Measurements from ENCODE around the gene DGKI.

DGKI gene

DNA sequence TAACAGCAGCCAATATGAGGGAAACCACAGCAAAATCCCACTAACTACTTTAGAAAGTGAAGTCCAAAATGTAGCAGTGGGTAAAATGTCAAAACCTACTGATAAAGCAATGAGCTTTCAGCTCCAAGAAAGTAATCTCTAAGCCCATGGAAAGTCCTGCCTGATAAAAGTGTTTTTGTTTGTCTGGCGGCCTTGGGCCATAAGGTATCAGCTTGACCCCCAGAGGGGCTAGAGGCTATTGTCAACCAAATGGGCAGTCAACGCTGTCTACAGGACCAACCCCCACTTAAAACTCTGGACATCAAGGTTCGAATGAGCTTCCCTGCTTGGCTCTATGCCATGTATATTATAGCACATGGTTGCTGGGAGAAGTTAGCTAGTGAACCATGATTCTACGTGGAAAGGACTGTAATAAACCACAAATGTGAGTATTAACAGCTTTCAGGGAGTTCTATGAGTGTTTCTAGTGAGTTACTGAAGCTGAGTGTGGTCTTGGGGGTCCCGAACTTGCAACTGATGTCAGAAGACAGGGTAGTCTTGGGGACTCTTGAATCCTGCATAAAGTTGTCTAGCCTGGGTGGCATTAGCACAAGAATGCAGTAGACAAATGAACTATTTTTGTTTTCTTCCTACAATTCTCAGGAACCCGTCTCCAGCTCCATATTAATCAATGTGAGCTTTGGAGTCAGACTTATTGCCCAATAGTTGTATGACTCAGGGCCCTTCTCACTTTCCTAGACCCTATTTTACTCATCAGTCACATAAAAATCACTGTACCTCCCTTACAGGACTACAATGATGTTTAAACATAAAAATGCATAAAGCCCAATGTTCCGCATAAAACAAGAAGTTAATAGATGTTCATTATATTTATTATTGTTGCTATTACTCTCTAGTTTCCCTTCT is 164.9 kb downstream of the DGKI start:
- DNase-seq = no peak

GRCh38 chr7:137674551-137675409 is 172.0 kb downstream of the DGKI start:
- no peak for DNase-seq

GRCh38 chr7:137674048-137674447 is 172.7 kb downstream of the DGKI start:
- DNase-seq = no peak

- no peak for DNase-seq
These were observed 174.9 kb downstream of the DGKI start for GRCh38 chr7:137671920-137672319.

DNA sequence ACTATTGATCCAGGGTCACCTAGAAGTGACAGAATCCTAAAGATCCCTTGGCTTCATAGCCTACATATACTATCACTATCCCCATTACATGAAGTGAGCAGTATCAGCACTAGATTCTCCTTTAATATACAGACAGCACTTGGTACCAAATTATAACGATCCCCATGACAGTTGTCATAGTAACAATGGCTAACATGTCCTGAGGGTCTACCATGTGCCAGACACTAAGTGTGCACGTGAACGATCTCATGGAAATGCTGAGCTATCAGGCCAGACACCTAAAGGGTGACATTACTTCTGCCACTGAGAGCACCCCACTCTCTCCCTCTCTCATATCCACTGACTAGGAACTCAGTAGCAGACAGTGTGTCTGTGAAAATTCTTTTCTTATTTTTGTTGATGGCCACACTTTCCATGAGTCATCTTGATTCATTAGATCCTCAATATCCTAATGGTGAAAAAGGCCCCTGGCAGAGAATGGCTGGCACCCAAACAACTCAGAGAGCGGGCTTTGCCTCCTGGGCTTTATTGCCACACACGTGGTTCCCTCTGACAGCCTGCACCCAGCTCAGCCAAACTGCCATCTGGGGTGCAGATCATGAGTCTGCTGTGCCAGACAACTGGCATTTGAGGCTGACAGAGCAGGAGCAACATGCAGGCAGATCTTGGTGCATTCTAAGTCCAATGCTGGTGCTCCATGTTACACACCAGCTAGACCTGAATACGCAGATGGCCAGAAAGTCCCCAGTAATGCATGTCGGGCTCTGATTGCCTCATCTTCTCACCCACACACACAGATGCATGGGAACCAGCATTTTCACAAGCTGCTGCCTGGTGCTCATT is 176.3 kb downstream of the DGKI start:
- no peak for DNase-seq

DNA sequence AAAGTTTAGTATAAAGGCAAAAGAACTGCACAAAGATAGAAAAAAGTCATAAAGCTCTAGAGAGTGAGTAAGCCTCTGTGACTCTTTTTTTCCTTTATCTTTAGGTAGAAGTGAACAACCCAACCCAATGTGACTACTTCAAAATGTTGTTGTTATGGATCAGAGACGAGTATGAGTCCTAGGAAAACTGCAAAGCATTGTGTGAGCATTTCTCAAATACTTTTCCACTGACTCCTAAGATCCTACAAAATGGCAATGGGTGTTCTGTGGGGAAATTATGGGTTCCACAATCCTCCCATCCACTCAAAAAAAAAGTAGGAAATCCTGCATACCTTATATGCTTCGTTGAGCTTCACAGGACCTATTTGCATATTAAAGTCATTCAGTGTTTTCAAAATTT is 177.1 kb downstream of the DGKI start:
- no peak for DNase-seq

GRCh38 chr7:137668404-137668803 is 178.4 kb downstream of the DGKI start:
- no peak for DNase-seq

GRCh38 chr7:137667633-137668387 is 179.0 kb downstream of the DGKI start:
- no peak for DNase-seq

GRCh38 chr7:137664846-137665245 is 181.9 kb downstream of the DGKI start:
- DNase-seq = no peak

DNA sequence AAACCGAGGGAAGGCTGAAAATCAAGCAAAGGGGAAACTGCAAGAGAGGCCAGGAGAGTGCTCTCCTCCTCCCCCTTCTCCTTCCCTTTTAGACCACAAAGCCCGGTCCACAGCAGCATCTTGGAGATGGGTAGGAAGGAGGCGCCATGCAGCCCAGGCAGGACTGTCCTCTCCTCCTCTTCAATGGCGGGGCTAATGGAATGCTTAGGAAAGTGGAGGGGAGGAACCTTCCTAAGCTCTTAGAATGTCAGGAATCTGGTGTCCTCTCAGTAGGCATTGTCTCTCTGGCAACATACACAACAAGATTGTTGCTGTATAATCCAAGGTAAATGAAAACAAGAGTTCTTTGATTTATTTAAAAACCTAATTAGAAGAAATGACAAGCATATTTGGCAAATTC is 185.1 kb downstream of the DGKI start:
- no peak for DNase-seq

DNA sequence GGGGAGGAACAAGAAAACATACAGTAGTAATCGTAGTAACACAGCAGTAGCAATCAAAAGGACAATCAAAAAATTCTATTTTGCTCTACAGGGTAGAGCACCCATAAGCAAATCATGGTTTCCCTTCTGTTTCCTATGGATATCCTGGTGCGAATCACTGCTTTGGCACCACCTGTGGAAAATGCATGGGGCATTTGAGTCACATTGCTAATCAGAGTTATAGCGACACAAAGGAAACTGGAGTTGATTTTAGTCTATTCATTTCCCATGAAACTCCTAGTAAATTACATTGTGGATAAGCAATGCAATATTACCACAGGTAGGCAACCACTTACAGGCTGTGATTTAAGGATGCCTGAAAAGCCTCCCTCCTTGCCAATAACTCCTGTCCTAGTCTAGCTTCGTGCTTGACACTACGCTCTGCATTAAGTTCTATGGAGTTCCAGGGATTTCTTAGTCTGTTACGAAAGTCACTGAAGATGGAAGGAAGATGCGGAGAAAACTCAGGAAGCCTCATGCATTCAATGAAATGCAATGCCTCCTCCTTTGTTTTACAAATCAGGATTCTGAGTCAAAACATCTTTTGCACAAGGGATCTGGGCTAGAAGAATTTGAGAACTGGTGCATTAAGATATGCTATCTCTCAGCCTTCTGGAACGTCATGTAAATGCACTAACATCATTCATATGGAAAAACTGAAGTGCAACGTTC is 188.4 kb downstream of the DGKI start:
- no peak for DNase-seq

- DNase-seq = no peak
These were observed 189.1 kb downstream of the DGKI start for GRCh38 chr7:137657476-137658189.

DNA sequence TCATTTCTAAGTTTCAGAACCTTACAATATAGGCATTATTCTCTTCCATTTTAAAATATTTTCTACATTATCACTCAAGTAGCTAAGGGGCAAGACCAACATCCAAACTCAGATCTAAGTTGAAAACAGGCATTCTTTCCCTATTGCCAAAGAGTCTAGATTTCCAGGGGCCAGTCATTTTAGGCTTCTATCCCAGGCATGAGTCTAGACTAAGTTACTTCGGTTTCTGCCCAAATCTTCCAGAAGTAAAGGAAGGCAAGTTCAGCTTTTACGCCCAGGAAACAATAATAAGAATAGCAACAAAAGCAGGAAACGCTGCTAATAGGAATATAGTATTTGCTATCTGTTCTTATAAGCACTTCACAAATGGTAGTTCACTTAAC is 189.9 kb downstream of the DGKI start:
- no peak for DNase-seq

GRCh38 chr7:137656227-137656849 is 190.4 kb downstream of the DGKI start:
- DNase-seq = peak; percentile 12

DNA sequence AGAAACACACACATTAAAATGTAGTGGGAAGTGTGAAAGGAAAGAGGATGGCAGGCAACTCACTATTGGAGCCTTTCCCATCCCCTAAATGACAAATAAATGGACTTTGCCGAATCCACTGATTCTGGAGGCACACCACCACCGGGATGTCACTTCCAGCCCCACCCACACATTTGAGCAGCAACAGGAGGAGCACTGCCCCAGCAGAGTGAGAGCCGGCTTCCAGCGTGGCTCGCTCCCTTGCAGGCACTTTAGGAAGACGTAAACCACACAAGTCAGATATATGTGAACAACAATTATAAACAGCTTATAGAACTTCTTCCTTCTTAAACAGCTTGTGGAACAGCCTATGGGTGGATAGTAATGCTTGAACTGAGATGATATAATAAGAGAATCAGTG is 191.0 kb downstream of the DGKI start:
- no peak for DNase-seq

- no peak for DNase-seq
These were observed 194.1 kb downstream of the DGKI start for GRCh38 chr7:137652721-137653120.

GRCh38 chr7:137647905-137648565 is 198.7 kb downstream of the DGKI start:
- DNase-seq = no peak

DNA sequence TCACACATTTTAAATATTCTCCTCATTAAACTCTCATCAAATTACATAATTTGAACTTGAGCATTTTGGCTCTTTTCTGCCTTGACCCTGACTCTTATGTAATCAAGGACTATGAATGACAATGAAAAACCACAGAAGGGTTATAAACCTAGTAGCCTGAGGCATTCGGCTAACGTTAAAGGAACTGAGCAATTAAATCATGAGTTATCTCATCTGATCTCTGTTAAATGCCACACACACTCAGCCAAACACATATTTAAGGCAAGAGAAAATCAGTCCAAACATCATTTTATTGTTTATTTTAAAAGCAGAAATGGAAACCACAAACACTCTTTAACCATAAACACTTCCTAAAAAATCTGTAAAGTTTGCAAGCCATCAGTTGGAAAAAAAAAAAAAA is 204.3 kb downstream of the DGKI start:
- DNase-seq = no peak

DNA sequence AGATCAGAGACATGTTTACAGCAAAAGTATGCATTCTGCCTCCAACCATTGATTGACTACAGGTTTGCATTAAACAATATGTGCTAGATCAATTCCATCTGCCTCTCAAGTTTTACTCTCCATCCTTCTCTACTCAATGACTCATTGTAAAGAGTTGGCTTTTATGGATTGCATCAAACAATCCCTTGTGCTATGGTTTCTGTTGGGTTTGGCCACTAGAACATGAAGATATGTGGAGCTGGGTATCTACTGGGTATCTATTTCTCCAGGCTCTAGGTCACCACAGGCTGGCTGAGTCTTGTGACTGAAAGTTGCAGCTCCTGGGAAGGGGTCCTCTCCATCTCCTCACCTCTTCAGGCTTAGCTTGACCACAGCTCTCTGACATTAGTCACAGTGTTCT is 204.7 kb downstream of the DGKI start:
- DNase-seq = no peak

DNA sequence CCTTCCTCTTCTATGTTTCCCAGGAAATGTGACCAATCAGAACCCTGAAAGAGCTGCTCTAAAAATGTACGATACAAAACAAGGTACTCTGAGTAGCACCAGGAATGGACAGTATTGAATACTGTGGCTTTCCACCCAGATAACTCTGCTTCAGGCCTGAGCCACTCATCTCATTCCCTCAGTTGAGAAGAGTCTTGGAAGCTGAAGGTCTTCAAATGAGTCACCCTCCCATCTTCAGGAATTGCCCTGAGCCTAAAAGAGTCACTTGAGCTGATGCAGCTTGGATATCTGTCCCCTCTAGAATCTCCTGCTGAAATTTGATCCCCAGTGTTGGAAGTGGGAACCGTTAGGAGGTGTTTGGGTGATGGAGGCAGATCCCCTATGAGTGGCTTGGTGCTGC is 210.4 kb downstream of the DGKI start:
- DNase-seq = no peak

Data from DMS153 (cell line).